HG02943 (cell line): Measurements from ENCODE around the gene RAB40B.

Experiments
- ATAC-seq: cut with Tn5 transposase; IDR thresholded peaks from one replicate; pipeline ENCODE4 v1.9.1; 2021; ENCODE audit warnings: mild to moderate bottlenecking, low read depth, moderate library complexity; ENCODE audit not compliant: unreplicated experiment

RAB40B gene

DNA sequence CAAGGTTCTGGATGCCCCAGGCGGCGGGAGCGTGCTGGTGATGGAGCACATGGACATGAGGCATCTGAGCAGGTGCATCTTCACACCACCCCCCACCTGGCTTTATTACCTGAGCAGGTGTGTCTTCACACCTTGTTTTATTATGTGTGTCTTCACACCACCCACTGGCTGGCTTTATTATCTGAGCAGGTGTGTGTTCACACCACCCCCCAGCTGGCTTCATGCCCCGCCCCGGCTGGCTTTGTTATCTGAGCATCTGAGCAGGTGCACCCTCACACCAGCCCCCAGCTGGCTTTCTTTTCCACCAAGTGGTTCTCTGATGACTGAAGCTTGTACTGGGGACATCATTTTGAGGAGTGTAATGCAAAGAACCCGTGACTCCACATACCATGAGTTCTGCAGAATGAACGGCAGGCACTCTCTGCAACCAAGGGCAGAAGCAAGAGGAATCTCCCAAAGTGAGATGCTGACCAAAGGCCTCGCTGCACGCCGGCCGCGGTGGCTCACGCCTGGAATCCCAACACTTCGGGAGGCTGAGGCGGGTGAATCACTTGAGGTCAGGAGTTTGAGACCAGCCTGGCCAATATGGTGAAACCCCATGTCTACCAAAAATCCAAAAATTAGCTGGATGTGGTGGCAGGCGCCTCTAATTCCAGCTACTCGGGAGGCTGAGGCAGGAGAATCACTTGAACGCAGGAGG, 20.6 kb upstream of the RAB40B start:
- no peak for ATAC-seq

DNA sequence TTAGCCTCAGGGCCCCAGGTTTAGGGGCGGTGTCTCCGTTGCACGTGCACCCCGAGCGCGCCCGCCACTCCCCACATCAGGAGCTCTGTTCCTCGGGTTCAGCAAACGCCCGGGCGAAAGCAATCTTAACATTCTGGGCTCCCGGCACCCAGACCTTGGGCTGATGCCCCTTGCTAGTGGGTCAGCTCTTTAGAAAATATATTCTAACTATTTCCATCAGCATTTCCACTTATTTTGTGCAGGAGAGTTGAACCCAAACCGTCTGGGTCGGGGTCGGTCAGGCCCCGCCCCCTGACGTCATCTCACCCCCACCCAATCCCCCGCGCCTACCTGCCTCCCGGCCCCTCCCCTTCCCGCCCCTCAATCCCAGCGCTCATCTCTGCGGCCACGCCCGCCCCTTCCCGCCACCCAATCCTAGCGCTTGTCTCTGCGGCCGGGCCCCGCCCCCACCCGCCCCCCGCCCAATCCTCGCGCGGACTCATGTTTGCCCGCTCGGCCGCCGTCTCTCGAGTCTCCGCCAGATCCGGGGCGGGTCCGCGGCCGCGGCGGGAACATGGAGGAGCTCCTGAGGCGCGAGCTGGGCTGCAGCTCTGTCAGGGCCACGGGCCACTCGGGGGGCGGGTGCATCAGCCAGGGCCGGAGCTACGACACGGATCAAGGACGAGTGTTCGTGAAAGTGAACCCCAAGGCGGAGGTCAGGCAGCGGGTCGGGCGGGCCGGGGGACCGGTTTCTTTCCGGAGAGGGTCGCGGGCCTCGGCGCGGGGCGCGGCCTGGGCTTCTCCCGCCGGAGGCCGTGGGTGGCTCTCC, 17.9 kb upstream of the RAB40B start, which contains the start of gene FN3KRP:
FN3KRP (plus strand) TSS at position 504 of the 808 bp plus-strand sequence; CDS start at position 554, 50 bp downstream.
- ATAC-seq: peak; percentile 51

DNA sequence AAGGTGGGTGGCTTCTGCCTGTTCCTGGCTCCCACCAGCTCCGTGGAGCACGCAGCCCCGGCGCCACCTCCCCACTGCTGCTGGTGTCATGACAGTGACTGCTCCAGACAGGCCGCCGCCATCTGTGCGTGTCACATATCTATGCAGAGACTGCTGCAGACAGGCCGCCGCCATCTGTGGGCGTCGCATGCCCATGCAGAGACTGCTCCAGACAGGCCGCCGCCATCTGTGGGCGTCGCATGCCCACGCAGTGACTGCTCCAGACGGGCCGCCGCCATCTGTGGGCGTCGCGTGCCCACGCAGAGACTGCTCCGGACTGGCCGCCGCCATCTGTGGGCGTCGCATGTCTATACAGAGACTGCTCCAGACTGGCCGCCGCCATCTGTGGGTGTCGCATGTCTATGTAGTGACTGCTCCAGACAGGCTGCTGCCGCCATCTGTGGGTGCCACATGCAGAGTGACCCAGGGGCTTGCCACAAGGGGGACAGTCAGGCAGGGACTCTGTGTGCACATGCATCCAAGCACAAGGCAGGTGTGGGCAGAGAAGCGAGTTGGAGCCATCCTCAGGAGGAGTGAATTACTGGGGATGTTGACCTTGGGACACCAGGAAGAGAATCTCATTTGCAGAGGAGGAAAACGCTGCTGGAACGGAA, 14.7 kb upstream of the RAB40B start:
- ATAC-seq: no peak

DNA sequence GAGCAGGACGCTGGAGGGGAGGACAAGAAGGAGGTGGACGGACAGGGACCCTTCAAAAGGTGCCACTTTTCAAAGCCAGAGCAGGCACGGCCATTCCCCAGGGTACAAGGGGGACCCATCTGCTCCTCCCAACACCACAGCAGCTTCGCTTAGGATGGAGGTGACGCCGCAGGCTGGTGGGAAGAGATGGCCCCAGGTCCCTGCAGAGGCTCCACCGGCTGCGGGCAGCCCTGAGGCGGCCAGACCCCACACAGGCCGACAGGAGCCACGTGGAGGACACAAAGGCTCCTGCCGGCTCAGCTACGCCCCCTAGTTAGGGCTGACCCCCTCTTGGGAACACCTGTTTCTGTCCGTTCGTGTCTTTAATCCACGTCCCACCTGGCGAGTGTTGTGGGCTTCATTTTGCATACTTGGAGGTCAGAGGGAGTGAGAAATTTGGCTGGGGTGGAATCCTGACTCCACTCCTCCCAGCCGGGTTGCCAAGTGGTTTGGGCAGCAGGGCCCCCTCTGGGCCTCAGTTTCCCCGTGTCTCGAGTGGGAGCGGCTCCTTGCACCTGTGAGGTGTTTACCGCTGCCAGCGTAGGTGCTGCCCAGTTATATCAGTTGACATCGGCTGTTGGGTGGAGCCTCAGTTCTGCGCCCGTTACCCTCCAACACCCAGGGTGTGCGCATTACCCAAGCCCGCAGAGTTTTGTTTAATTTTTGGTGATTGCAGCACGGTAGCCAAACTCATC, 12.2 kb upstream of the RAB40B start:
- ATAC-seq: no peak

DNA sequence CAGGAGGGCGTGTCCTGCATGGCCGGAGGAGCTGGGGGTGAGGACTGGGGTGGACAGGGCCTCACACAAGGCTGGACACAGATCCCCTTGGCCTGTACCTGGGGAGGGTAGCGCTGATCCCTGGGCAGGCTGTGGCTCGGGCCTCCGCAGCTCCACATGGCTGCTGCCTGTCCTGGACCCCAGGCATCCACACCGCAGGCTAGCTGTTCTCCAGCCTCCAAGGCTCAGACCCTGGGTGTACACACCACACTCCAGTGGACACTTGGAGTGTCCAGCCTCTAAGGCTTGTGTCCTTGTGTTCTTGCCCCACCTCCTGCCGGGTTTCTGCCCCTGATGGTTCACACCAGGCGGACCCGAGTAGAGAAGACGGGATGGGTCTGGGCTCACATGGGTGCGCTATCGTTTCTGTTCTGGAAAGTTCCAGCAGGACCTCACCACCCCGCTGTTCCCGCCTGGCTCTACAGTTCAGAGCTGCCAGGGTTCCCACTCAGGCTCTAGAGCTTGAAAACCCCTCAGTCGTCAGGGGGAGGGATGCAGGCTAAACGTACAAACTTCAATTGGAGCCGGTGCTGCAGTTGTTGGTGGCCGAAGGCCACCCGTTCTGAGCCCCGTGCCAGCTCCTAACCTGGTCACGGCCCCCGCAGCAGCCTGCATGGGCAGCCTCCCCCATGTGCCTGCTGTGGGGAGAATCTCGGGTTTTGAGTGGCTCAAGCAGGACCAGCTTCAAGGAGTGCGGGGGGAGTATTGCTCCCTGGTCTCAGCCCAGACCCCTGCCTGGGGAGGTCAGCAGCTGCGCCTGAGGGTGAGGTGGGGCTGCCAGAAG, 11.4 kb upstream of the RAB40B start:
- no peak for ATAC-seq

DNA sequence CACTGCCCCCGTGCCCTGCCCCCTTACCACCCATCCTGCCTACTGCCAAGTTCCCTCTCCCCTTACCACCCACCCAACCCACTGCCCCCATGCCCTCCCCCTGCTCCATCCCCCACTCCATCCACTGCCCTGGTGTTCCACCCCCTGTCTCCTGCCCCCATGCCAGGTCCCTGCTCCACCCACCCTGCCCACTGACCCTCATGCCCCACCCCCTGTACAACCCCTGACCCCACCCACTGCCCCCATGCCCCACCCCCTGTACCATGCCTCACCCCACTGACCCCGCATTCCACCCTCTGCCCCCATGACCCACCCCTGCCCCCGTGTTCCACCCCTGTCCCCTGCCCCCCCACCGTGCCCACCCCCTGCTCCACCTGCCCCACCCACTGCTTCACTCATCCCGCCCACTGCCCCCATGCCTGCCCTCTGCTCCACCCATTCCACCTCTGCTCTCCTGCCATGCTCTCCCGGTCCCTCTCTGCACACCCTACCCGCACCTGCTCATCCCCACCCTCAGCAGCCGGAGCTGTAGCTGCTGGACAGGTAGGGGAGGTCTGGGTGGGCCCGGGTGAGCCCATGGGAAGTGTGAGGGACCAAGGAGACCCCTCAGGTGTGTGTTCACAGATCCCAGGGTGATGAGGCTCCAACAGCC, 10.7 kb upstream of the RAB40B start:
- ATAC-seq: no peak

DNA sequence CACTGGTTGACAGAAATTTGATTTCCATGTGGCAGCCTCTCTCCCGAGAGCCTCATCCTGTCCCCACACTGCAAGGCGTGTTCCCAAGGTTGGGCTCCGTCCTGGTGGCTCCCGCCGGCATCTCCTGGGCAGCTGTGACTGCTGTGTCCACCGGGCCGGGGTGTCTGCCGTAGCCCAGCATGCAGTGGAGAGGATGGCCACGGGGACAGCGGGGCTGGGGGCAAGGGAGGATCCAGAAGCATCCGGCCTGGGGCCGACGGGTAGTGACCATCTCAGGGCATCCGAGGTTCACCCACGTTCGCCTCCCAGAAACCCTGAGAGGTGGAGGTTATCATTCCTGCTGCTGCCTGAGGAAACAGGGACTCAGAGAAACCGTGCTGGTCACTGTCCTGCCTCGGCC, 7.3 kb upstream of the RAB40B start:
- ATAC-seq: no peak

DNA sequence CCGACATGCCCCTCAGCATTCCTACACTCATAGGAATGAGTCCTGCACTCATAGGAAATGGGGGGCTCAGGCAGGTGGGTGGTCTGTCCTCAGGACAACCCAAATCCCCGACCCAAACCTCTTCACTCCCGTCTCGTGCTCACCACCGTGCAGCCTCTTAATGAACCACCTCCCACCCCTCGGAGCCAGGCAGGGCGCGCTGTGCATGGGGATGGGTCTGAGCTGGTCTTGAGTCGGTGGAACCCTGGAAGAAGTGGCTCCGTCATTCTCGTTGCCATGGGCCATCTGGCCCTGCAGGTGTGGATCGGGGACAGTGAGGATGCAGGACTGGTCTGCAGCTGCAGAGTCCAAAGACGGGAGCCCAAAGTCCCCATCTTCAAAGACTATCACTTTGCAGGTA, 6.4 kb upstream of the RAB40B start:
- no peak for ATAC-seq

DNA sequence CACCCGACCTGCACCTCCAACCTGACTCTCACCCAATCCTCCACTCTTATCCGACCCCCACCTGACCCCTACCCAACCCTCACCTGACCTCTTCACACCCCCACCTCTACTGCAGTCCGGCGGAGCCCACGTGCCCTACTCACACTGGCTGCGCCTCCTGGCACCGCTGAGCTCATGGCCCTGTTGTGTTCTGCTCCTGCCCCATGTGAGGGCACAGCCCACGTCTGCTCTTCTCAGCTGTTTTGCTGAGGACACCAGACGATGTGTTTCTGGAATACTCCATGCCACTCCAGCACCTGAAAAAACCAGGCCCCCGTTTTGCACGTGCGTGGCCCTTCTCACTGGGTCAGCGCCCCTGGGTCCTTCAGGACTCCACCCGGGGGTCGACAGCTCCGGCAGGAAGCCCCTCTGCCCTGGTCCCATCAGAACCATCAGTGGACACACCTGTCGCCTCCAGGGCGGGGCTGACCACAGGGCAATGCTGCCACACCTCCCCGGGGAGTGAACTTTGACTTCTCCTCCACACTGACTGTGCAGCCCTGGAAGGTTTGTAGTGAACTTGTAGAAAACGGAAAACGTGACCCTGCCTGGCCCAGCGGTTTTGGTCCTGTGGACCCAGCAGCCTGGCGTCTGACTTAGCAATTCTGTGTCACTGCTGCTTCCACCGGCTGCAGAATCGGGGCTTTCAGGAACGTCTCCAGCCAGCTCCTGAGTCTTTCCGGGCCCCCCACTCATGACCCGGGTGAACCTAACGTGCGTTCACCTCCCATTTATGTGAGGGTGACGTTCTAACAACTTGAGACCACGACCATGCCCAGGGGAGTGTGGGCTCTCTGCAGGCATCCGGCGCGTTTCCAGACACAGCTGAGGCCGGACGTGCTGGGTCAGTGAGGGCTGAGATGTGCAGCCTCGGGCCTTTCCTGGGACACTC, 5.7 kb upstream of the RAB40B start:
- ATAC-seq: no peak

DNA sequence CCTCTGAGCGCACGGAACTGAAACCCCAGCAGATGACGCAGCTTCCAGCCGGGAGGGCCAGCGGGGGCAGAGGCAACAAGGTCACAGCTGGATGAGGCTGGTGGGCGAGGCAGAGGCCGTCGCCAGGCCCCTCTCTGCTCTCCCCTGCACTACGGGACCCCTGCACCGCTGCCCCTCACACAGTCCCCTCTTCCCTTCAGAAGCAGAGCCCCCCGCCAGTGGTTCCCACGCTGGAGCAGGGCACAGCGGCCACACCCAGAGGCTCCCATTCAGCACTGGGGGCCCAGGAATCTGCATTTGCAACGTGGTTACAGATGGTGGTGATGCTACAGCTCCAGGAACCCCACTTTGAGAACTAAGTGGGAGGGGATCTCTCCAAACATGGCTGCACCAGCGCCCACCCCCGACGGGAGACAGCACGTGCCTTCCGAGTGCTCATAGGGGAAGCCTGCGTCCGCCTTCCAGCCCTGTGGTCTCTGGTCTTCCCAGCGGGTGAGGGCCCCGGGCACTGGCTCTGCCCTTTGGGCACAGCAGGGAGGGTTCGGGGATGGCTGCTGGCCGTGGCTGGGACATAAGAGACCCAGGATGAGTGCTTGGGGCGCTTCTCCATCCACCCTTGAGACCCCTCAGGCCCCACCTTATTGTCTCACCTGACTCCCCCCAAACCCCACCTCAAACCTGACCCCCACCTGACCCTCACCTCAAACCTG, 4.7 kb upstream of the RAB40B start:
- no peak for ATAC-seq

DNA sequence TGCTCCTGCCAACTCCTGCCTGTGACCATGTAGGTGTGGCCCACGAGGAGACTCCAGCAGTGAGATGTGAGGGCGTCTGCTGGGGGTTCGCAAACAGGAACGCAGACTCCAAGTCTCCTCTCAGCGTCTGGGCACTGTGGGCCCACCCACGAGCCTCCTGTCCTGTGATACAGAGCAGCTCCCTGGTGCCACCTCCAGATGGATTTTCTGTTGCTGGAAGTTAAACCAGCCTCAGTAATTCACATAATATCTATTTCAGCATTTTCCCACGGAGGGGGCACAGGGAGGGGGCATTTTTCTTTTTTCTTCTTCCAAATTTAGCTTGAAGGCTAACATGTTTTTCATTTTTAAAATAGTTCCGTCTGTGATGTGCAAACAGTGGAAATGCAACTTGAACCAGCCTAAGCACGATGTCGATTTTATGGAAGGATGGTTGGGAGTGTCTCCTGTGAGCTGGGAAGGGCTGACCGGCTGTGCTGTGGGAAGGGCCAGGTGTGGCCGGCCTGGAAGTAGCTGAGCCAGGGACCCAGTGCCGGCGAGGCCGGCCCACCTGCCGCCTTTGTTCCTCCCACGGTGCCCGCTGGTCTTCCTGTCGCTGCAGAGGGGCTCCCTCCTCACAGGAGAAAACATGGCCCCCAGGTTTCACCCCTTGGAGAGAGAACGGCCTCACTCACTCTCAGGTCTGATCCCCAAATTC, 3.9 kb upstream of the RAB40B start:
- ATAC-seq: no peak

DNA sequence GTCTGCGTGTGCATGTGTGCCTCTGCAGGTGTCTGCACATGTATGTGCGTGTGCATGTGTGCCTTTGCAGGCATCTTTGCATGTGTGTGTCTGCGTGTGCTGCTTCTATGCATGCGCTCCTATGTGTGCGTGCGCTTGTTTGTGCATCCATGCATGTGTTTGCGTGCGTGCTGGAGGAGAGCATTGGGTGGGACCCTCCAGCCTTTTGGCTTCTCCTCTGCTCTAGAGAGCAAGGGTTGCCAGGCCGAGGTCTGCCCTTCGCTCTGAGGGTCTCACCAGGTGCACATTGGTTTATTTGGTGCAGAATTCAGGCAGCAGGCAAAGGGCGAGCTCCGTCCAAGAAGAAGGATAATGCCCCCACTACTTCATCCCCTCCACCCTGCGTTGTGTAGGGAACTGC, 1.1 kb upstream of the RAB40B start:
- ATAC-seq: no peak

DNA sequence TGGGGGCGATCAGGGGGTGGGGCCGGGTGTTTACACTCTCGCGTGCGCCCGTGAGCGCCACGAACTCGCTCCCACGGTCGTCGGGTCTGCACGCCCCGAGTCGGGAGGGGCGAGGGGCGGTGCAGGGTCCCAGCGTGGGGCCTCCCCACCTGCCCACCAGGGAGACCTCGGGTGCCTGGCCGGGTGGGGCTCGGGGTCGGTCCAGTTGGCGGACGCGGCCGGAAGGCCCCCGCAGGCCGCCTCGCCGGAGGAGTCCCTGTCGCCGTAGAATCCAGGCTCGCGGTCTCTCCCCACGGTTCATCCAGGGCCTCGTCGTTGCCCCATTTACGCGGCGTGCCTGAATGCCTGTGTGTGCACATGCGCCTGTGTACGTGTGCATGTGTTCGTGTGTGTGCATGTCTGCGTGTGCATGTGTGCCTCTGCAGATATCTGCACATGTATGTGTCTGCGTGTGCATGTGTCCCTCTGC, 510 bp upstream of the RAB40B start:
- ATAC-seq: no peak

DNA sequence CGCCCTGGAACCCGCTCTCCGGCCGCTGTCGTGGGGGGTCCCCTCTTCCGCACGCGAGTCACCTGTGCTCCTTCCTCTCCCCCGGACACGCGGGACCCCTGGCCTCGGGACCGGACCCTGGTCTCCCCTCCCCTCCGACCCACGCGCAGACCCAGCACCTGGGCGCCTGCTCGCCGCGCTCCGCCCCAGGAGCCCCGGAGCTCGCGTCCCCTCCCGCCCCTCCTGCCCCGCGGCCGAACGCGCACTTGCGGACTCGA, 762 bp downstream of the RAB40B start:
- ATAC-seq: no peak

DNA sequence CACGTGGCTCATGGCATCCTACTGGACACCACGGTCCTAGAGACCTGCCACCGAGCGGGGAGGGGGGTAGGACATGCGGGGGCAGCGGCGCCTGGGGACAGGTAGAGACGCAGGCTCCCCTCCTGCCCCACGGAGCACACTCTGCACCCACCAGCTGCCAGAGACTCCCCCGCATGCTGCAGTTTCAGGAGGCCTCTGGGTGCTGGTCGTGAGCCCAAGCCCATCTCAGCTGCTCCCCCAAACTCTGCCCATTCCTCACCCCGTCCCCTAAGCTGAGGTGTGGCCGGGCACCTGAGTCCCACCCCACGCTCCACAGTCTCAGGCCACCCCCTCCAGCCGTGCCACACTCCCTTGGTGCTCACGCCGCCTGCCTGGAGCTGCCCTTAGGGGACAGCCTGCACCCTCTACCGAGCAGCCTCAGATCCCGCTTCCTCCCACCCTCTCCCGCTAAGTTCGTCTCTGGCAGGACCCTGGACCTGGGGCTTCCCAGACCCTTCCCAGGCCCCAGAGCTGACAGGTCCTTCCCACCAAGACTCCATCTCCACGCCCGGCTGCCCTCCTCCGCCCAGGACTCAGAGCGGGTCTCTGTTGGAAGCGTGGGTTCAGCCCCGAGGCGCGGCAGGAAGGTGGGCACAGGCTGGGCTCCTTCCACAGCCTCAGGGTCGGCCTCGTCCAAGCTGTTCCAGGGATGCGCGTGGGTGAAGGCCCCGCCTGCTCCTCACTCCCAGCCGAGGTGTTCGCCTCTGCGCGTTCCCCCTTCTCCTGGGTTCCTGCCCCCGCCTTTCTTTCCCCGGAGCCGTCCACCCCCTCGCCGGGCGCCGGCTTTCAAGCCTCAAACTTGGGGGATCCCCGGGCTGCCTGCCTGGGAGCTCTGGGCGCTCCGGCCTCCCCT, 1.3 kb downstream of the RAB40B start:
- ATAC-seq: no peak

DNA sequence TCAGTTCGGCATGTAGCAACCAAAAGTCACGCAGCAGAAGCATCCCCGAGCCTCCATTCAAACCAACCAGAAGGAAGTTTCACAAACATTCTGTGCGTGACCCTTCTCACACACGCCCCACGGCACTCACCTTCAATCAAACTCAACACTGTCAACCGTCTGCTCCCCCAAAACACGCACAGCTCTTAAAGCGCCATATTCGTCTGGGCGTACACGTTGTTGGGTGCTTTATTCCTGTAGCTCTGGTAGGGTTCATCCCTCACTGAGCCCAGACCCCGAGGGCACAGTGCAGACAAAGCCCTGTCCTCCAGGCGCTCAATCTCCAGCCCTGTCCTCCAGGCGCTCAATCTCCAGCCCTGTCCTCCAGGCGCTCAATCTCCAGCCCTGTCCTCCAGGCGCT, 2.2 kb downstream of the RAB40B start:
- no peak for ATAC-seq
